D721Med (cell line): Measurements from ENCODE around the gene PHACTR4.

Source experiments
- DNase-seq: peaks from one replicate; pipeline ENCODE4 v3.0.0; 2011; ENCODE audit warnings: low spot score; ENCODE audit not compliant: insufficient read length
- FAIRE-seq: peaks from 2 replicates; lab custom pipeline; 2011; peaks lifted over from hg19 to GRCh38; lab: Jason Lieb, UNC
- TF ChIP-seq, protein P1 (sequence below): IDR thresholded peaks from 2 replicates; pipeline ENCODE4 v1.5.1; 2012; ENCODE audit warnings: mild to moderate bottlenecking, control low read depth; ENCODE audit not compliant: insufficient read depth; ENCODE audit errors: missing control alignments

The PHACTR4 gene

DNA sequence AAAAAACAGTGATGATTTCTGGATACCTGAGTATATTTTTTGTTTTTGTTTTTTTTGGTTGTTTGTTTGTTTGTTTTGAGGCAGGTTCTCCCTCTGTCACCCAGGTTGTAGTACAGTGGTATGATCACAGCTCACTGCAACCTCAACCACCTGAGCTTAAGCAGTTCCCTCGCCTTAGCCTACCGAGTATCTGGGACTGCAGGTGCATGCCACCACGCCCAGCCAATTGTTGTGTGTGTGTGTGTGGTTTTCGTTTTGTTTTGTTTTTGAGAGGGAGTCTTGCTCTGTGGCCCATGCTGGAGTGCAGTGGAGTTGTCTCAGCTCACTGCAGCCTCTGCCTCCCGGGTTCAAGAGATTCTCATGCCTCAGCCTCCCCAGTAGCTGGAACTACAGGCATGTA, 81.0 kb downstream of the PHACTR4 start:
- TF ChIP-seq, protein P1, sequence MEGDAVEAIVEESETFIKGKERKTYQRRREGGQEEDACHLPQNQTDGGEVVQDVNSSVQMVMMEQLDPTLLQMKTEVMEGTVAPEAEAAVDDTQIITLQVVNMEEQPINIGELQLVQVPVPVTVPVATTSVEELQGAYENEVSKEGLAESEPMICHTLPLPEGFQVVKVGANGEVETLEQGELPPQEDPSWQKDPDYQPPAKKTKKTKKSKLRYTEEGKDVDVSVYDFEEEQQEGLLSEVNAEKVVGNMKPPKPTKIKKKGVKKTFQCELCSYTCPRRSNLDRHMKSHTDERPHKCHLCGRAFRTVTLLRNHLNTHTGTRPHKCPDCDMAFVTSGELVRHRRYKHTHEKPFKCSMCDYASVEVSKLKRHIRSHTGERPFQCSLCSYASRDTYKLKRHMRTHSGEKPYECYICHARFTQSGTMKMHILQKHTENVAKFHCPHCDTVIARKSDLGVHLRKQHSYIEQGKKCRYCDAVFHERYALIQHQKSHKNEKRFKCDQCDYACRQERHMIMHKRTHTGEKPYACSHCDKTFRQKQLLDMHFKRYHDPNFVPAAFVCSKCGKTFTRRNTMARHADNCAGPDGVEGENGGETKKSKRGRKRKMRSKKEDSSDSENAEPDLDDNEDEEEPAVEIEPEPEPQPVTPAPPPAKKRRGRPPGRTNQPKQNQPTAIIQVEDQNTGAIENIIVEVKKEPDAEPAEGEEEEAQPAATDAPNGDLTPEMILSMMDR, result no peak
- FAIRE-seq (no peak), DNase-seq (no peak)

DNA sequence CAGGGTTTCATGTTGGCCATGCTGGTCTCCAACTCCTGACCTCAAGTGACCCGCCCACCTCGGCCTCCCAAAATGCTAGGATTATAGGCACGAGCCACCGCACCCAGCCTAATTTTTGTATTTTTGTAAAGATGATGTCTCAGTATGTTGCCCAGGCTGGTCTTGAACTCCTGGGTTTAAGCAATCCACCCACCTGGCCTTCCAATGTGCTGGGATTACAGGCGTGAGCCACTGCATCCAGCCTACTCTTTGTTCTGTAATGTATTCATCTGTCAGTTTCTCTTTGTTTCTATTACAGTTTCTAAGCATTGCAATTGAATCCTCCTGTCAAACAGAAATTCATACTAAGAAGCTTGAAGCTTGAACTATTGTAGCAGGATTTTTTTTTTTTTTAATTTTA, 81.5 kb downstream of the PHACTR4 start:
- no peak for FAIRE-seq
- TF ChIP-seq, protein P1, result no peak

DNA sequence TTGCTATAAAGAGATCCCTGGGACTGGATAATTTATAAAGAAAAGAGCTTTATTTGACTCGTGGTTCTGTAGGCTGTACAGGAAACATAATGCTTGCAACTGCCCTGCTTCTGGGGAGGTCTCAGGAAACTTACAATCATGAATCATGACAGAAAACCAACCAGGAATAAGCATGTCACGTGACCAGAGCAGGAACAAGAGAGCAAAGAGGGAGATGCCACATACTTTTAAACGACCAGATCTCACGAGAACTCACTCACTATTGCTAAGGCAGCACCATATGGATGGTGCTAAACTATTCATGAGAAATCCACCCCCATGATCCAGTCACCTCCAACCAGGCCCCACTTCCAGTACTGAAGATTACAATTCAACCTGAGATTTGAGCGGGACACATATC, 86.5 kb downstream of the PHACTR4 start:
- TF ChIP-seq, protein P1, result no peak
- FAIRE-seq (no peak), DNase-seq (no peak)

More for the DNA sequence above, 81.5 kb downstream of the PHACTR4 start:
- DNase-seq, result no peak

DNA sequence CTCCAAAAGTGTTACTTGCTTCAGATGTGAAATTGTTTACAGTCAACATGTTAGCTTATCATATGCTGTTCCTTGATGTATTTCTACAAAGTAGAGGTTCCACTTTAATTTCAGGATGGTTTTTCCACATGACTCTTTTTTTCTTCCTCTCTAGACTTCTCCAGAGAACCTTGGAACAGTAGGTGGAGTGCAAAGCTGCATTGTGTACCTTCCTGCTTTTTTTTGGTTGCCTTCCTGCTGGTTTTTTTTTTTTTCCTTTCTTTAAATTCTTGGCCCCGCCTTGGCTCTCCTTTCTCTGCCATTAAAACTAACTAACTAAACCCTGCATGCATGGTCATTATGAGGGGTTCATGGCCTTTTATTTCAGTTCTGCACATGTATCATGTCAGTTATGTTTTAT, 88.1 kb downstream of the PHACTR4 start:
- DNase-seq (no peak), FAIRE-seq (no peak)
- TF ChIP-seq, protein P1, result no peak

DNA sequence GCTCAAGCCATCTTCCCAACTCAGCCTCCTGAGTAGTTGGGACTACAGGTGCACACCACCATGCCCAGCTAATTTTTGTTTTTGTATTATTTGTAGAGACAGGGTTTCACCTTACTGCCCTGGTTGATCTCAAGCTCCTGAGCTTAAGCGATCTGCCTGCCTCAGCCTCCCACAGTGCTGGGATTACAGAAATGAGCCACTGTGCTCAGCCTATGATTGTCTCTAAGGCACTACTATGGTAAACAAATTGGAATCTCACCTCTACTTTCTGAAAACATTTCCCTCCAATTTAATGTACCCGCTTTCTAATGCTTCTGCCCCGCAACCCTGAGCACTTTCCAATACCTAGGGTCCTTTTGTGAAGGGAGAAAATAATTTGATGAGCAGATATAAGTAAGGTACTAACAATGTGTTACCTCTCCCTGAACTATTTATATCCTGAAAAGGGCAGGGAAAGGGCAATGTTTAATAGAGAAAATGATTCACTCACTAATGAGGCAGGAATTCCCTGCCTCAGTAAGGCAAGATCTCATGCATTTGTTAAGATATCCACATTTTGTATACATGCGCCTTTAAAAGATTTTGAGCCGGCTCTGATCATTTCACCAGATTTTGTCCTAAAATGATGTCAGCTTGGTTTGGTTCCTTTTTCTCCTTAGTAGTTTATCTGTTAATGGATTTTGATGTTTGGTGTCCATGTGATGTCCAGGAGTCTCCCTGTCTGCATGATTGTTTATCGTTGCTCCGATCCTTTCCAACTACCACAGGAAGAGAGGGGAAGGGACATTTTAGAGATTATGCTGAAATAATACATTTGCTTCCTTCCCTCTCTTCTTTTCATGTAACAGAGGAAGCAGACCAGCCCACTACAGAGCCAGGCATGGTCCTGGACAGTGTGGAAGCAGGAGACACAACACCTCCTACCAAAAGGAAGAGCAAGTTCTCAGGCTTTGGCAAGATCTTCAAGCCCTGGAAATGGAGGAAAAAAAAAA, 89.0 kb downstream of the PHACTR4 start:
- DNase-seq (no peak), FAIRE-seq (no peak)
- TF ChIP-seq, protein P1, result no peak

DNA sequence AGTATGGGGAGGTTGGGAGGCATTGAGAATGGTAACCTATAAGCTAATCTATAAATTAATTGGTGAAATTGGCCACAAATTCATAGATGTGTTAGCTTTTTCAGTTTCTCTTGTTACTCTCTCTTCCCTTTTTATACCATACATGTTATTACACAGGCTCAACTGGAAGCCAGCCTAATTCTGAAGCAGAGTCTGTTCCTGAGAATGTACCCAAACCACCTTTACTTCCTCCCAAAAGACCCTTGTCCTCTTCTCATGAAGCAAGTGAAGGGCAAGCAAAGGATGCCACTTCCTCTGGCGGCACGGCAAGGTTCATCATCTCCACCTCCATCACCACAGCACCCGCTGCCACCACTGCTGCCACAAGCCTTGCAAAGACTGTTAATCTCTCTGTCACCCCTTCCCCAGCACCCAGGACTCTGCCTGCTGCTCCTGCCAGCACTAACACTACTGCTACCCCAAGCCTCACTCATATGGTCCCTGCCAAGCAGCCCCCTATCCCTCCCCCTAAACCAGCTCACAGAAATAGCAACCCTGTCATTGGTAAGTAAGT, 96.8 kb downstream of the PHACTR4 start:
- FAIRE-seq (no peak), DNase-seq (no peak)
- TF ChIP-seq, protein P1, result no peak
